Measurements from ENCODE around the gene TFDP2. TPM values are rescaled to one million over a fixed set of nuclear protein-coding genes. Genes with fewer than 3 reads are reported as not detected.

The TFDP2 gene, protein sequence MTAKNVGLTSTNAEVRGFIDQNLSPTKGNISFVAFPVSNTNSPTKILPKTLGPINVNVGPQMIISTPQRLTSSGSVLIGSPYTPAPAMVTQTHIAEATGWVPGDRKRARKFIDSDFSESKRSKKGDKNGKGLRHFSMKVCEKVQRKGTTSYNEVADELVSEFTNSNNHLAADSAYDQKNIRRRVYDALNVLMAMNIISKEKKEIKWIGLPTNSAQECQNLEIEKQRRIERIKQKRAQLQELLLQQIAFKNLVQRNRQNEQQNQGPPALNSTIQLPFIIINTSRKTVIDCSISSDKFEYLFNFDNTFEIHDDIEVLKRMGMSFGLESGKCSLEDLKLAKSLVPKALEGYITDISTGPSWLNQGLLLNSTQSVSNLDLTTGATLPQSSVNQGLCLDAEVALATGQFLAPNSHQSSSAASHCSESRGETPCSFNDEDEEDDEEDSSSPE
- 10 to 100 TPM; 27.4 to 27.8 TPM for total RNA-seq

DNA sequence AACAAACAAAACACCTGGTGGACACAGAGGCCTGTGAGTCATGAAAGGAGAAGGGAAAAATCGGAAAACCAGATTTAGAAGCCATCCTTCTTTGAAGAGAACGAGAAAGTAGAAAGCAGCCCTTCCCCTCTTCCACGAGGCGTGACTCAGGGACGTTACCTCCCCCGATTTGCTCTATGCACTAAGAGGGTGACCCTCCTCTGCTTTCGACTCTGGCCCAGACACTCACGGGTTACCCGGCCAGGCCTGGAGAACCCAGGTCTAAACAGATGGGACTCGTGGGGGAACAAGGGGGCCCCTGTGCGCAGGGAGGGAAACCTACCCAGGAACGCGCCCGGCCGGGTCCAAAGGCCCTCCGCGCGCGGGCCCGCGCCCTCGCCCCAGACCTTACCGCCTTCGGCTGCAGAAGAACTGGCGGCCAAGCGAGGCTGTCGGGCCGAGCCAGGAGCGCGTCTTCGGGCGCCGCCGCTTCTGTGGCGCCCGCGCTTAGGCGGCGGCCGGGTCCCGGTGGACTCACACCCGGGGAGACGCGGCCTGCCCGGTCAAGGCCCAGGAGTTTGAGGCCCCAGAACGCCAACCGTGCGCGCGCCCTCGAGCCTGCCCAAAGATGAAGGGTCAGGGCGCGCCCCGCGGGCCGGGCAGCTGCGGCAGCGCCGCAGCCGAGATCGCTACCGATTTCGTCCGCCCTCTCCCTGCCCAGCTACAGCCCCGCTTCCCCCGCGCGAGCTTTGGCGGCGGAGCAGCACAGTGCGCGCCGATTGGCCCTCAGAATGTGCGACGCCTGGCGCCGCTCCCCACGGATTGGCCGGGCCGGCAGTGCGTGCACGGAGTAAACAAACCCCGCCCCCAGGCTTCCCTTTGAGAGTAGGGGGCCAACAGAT is at the start of gene TFDP2:
TSS of gene TFDP2 (minus strand) at position 753 of the 881 bp plus-strand sequence. CDS start 47,795 bp downstream, outside the sequence.
- TF ChIP-seq, protein P1, sequence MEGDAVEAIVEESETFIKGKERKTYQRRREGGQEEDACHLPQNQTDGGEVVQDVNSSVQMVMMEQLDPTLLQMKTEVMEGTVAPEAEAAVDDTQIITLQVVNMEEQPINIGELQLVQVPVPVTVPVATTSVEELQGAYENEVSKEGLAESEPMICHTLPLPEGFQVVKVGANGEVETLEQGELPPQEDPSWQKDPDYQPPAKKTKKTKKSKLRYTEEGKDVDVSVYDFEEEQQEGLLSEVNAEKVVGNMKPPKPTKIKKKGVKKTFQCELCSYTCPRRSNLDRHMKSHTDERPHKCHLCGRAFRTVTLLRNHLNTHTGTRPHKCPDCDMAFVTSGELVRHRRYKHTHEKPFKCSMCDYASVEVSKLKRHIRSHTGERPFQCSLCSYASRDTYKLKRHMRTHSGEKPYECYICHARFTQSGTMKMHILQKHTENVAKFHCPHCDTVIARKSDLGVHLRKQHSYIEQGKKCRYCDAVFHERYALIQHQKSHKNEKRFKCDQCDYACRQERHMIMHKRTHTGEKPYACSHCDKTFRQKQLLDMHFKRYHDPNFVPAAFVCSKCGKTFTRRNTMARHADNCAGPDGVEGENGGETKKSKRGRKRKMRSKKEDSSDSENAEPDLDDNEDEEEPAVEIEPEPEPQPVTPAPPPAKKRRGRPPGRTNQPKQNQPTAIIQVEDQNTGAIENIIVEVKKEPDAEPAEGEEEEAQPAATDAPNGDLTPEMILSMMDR (IDR thresholded peaks at IDR 0.05), result no peak
- Mint-ChIP-seq H3K27ac (peak within 1 kb of the TSS; percentile 60), H3K4me1 (ENCODE audit: low read depth) (peaks cover 23% of the 10 kb centered on the region), H3K4me3 (peak within 1 kb of the TSS; percentile 79), H3K36me3 (ENCODE audit: low read depth) (no peaks in the 10 kb centered on the region), H3K9me3 (no peaks in the 10 kb centered on the region), H3K27me3 (no peaks in the 10 kb centered on the region)
- ChIA-PET CTCF (interaction anchor here (1.0 kb wide), 1 partner anchor 23 kb away, joined by 4 read pairs; no protein-coding TSS in a partner anchor), POLR2A (interaction anchor here (1.3 kb wide), 1 partner anchor 410 kb away, joined by 3 read pairs; the partner anchor contains the start of gene RNF7)
- intact Hi-C loops (cut with micrococcal nuclease), result no loop called here
- peak; percentile 89 for DNase-seq
- ATAC-seq, result peak; percentile 100

DNA sequence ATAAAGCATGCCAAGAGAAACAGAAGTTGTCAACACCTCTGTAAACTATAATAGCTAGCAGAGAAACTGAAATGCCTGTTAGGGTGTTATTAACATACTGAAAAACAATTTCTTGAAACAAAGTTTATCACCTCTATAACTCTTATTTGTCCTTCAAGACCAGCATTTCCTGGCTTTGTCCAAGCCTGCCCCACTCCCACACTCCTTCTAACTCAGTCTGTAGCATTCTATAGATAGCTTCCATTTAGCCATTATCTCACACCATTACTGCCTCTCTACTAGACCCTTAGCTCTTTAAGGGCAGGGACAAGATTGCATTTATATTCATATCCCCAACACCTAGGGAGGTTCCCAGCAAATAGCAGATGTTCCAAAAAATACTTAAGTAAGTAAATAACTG is 39.5 kb upstream of the TFDP2 start:
- TF ChIP-seq, protein P1 (IDR thresholded peaks at IDR 0.05), result no peak
- no peak overlapping the region for H3K27ac Mint-ChIP-seq
- ChIA-PET POLR2A (interaction anchor here (0.6 kb wide), 1 partner anchor 60 kb away, joined by 5 read pairs; no protein-coding TSS in a partner anchor), CTCF (interaction anchor here (4.4 kb wide), 1 partner anchor 9 kb away, joined by 16 read pairs; no protein-coding TSS in a partner anchor)
- H3K9me3 Mint-ChIP-seq, result no peaks in the 10 kb centered on the region
- H3K27me3 Mint-ChIP-seq, result no peaks in the 10 kb centered on the region
- intact Hi-C loops (cut with micrococcal nuclease), result no loop called here
- ATAC-seq (no peak), DNase-seq (no peak)
- peaks cover 7% of the 10 kb centered on the region for H3K36me3 Mint-ChIP-seq (ENCODE audit: low read depth)
- no peaks in the 10 kb centered on the region for H3K4me1 Mint-ChIP-seq (ENCODE audit: low read depth)
- H3K4me3 Mint-ChIP-seq, result no peak overlapping the region

DNA sequence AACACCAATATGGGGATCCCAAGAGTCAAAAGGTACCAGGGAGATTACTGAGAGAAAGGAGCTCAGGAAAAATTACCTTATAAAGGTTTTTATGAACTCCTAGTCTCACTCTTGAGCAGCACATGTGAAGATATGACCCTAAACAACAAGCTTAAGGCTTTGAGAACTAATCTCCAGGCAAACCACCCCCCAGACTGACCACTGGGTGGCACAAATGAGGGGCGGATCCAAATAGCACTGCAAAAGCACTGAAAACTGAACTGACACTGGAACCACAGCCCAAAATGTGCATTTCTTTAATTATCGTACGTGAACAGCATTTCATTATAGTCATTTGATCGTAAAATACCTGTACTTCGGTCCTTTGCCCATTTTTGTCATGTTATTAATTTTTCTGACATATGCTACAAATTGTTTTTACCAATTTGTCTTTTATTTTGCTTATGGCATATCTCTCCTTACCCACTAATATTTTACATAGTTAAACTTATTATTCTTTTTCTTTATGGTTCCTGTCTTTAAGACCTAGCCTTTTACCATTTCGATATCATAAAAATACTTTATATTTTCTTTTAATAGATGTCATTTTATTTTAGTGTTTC is 31.5 kb upstream of the TFDP2 start:
- Mint-ChIP-seq H3K36me3 (ENCODE audit: low read depth) (peaks cover 6% of the 10 kb centered on the region), H3K27ac (no peak overlapping the region), H3K4me1 (ENCODE audit: low read depth) (no peaks in the 10 kb centered on the region), H3K4me3 (no peak overlapping the region), H3K27me3 (no peaks in the 10 kb centered on the region), H3K9me3 (no peaks in the 10 kb centered on the region)
- CTCF ChIA-PET, result interaction anchor here (0.7 to 2.1 kb wide), 7 partner anchors 8 to 106 kb away, joined by 3 to 16 read pairs (median 3); no protein-coding TSS in a partner anchor
- POLR2A ChIA-PET, result interaction anchor here (0.6 kb wide), 1 partner anchor 357 kb away, joined by 3 read pairs; no protein-coding TSS in a partner anchor
- intact Hi-C loops (cut with micrococcal nuclease), result no loop called here
- TF ChIP-seq, protein P1 (IDR thresholded peaks at IDR 0.05), result peak; percentile 27
- DNase-seq (peak; percentile 43), ATAC-seq (no peak)

DNA sequence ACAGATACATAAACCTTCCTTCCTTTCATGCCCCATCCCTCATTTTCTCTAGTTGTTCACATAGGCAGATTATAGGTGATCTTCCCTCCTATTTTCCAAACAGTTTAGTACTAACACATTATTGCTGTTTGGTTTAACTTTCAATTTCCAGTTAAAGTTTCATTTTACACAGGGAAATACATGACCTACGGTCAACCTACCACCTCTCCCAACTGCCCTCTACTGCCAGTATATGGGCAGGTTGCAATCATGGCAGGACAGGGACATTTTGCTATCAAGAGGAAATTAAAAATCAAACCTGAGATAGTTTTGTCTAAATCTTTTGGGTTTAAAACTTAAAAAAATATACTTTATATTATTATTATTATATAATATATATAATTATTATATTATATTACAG is 26.1 kb upstream of the TFDP2 start:
- no peak for ATAC-seq
- Mint-ChIP-seq H3K27ac (no peak overlapping the region), H3K36me3 (ENCODE audit: low read depth) (peaks cover 7% of the 10 kb centered on the region), H3K27me3 (no peaks in the 10 kb centered on the region), H3K9me3 (no peaks in the 10 kb centered on the region), H3K4me3 (no peak overlapping the region), H3K4me1 (ENCODE audit: low read depth) (no peaks in the 10 kb centered on the region)
- ChIA-PET CTCF (no interaction called here), POLR2A (no interaction called here)
- intact Hi-C loops (cut with micrococcal nuclease), result no loop called here
- DNase-seq, result no peak
- TF ChIP-seq, protein P1 (IDR thresholded peaks at IDR 0.05), result no peak

All from activated CD8-positive, alpha-beta T cell treated with anti-CD3 and anti-CD28 coated beads for 36 hours (primary cell).